SK-MEL-5 (cell line): ENCODE measurements around the gene C22orf42. TPM values are rescaled to one million over a fixed set of nuclear protein-coding genes. Genes with fewer than 3 reads are reported as not detected.

ENCODE experiments used
- DNase-seq: peaks from one replicate; pipeline ENCODE4 v3.0.0-alpha.2; 2016; ENCODE audit warnings: low read depth, low spot score
- in situ Hi-C: cut with HindIII; loops from 2 replicates; pipeline ENCODE4 v1.10.0; 2016; ENCODE audit warnings: low sequenced_read_pairs, high pct_unique_total_duplicates, low pct_unique_long_range_greater_than_20kb
- polyA plus RNA-seq, 2 experiments: library from polyadenylated mRNA; depleted of rRNA; stranded (reverse); fragments of >200 nt; gene quantifications; 2 replicates each; pipeline ENCODE4 v1.2.3, GENCODE V29; 2015
- total RNA-seq: library from RNA; depleted of rRNA; stranded (reverse); fragments of >200 nt; shearing (Covaris generic); gene quantifications from 2 replicates; pipeline ENCODE4 v1.2.3, GENCODE V29; 2014; rRNA removed

The C22orf42 gene, protein sequence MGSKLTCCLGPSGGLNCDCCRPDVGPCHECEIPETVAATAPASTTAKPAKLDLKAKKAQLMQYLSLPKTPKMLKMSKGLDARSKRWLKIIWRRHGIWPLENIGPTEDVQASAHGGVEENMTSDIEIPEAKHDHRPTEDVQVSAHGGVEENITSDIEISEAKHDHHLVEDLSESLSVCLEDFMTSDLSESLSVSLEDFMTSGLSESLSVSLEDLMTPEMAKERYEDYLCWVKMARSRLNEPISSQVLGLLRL
- not detected in 2 replicates for total RNA-seq
- not detected in 2 replicates for polyA plus RNA-seq (2015; cell fraction: cytosol; rRNA removed)
- polyA plus RNA-seq (2015; cell fraction: nucleus; rRNA removed) = not detected in 2 replicates

- in situ Hi-C loops = no loop called here
- DNase-seq = no peak
Measured at GRCh38 chr22:32158712-32159533, at the start of gene C22orf42. TSS of gene C22orf42 (minus strand) at chr22:32159303. CDS start at chr22:32159215, 88 bp downstream.

GRCh38 chr22:32208681-32209080, 49.6 kb upstream of the C22orf42 start:
- no peak for DNase-seq
- in situ Hi-C loops = no loop called here

- in situ Hi-C loops = no loop called here
- no peak for DNase-seq
Measured at GRCh38 chr22:32207971-32208480, 48.9 kb upstream of the C22orf42 start.

DNA sequence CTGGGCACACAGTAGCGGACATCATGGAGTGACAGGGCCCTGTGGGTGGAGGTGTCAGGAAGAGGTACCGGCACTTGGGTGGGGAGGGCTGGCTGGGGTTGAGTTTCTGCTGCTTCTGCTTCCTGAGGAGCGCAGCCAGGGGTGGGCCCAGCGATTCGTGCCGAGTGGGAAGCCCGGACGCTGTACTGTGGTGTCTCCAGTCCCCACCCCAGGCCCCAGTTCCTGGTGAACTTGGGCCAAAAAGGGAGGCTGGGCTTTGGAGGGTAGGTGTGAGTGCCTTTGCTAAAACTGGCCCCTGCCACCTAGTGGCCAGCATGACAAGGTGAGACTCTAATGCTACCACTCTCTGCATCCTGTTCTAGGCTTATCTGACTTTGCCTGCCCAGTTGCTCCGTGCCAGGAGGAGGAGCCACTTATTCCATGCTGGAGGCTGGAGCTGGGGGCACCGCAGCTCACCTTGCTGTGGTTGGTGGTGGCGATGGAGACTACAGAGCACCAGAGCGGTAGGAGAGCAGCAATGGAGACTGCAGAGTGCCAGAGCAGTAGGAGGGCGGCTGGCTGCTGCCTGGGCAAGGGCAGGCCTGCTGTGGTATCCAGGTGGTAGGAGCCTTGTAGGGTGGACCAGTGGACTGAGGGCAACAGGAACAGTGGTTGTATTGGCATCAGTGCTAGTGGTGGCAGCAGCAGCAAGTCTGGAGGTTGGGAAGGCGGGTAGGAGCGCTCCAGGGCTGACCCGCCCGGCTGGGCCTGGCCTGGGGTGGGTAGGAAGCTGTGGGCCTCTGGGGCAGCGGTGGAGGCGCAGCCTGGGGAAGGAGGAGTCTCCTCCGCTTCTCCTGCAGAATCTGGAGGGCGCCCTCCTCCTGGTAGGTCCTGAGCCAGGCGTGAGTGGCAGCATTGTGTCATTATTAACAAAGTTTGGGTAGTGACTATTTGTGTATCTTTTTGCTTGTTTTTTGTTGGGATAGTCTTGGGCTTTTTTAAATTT, 48.0 kb upstream of the C22orf42 start:
- peak; percentile 93 for DNase-seq
- in situ Hi-C loops = no loop called here

DNA sequence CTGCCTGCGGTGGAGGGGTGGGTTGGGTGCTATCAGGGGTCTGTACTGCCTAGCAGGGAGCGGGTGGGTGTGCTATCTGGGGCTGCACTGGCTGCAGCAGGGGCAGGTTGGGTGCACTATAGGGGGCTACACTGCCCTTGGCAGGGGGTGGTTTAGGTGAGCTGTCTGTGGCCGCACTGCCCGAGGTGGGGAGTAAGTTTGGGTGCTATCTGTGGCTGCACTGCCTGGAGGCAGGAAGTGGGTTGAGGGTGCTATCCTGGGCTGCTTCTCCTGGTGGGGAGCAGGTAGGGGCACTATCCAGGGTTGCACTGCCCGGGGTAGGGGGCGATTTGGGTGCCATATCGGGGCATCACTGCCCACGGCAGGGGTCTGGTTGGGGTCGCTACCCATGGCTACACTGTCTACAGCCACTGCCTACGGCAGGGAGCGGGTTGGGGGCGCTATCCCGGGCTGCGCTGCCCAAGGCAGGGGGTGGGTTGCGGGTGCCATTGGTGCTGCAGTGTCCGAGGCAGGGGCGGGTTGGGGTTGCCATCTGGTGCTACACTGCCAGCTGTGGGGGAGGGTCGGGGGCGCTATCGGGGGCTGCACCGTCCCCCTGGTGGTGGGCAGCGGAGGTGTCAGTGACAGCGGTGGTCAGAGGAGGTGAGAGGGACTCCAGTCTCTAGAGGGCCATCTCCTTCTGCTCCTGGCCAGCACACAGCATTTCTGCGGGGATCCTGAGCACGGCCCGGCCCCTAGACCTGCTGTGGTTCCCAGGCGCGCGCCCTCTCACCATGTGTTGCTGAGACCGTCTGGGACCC, 47.1 kb upstream of the C22orf42 start:
- in situ Hi-C loops = no loop called here
- DNase-seq = no peak

GRCh38 chr22:32204856-32205722, 46.0 kb upstream of the C22orf42 start, which contains the start of gene RFPL2:
TSS of gene RFPL2 (minus strand) at chr22:32205073. CDS start at chr22:32202451, 2,622 bp downstream.
- DNase-seq = peak; percentile 80
- in situ Hi-C loops = no loop called here

- DNase-seq = no peak
- in situ Hi-C loops = no loop called here
Measured at GRCh38 chr22:32204040-32204855, 45.1 kb upstream of the C22orf42 start.

DNA sequence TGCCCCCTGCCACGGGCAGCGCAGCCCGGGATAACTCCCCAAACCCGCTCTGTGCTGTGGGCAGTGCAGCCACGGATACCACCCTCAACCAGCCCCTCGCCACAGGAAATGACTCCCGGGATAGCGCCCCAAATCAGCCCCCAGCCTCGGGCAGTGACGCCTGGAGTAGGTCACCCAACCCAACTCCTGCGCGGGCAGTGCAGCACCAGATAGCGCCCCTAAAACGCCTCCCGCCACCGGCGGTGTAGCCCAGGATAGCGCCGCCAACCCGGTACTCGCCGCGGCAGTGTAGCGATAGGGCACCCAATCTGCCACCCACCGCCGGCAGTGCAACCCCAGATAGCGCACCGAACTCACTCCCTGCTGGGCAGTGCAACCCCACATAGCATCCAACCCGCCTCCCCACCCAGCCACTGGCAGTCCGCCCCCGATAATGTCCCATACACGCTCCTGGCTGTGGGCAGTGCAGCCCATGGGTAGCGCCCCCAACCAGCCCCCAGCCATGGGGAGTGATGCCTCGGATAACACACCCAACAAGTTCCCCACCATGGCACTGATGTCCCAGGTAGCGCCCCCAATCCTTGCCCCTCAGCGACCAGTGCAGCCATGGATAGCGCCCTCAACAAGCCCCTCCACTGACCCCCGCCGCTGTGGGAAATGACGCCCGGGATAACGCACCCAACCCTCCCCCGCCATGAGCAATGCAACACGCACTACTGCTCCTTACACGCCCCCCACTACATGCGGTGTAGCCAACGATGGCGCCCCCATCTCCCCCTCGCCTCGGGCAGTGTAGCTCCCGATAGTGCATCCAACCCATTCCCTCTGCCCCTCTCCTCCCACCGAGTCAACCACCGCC, 44.3 kb upstream of the C22orf42 start:
- in situ Hi-C loops = no loop called here
- no peak for DNase-seq

DNA sequence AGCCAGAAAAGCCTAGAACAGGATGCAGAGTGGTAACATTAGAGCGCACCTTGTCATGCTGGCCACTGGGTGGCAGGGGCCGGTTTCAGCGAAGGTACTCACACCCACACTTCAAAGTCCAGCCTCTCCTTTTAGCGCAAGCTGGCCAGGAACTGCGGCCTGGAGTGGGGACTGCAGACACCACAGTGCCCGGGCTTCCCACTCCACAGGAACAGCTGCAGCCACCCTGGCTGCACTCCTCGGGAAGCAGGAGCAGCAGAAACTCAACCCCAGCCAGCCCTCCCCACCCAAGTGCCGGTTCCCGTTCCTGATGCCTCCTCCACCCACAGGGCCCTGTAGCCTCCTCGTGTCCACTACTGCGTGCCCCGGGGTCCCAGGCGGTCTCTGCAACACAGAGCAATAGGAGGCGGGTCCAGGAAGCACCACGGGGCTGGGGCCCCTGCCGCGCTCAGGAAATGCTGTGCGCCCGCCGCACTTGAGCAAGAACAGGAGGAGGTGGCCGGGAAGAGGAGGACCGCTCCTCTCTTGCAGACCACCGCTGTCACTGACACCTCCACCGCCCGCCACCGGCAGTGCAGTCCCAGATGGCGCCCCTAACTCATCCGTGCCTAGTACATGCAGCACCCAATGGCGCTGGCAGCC, 43.6 kb upstream of the C22orf42 start:
- in situ Hi-C loops = no loop called here
- peak; percentile 79 for DNase-seq

GRCh38 chr22:32202161-32202538, 43.0 kb upstream of the C22orf42 start:
- DNase-seq = no peak
- in situ Hi-C loops = no loop called here

- in situ Hi-C loops = no loop called here
Measured at GRCh38 chr22:32200752-32201151, 41.6 kb upstream of the C22orf42 start.

DNA sequence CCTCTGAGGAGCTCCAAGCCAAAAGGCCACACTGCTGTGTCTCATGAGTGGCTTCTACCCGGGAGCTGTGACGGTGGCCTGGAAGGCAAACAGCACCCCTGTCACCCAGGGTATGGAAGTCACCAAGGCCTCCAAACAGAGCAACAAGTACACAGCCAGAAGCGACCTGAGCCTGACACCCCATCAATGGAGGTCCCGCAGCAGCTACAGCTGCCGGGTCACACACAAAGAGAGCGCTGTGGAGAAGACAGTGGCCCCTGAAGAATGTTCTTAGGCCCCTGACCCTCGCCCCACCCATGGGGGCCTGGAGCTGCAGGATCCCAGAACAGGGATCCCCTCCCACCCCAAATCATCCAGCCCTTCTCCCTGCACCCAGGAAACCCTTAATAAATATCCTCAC, 40.9 kb upstream of the C22orf42 start:
- in situ Hi-C loops = no loop called here

More at GRCh38 chr22:32200752-32201151, 41.6 kb upstream of the C22orf42 start:
- DNase-seq = no peak

GRCh38 chr22:32199341-32199740, 40.2 kb upstream of the C22orf42 start:
- no peak for DNase-seq
- in situ Hi-C loops = no loop called here

More for the DNA sequence above, 40.9 kb upstream of the C22orf42 start:
- no peak for DNase-seq
